Thymus (tissue), 11 donors: ENCODE data around the gene PSAP. TPM values are rescaled to one million over a fixed set of nuclear protein-coding genes. Genes with fewer than 3 reads are reported as not detected.

Experiments
- DNase-seq, 9 donors: peaks; one replicate each; pipeline ENCODE4 v3.0.0-alpha.2; 2013; ENCODE audit warnings: low spot score in 9 of 9, low read depth in 6 of 9, missing footprints in 1 of 9
- H3K27ac ChIP-seq, 2 donors: one replicate each; pipeline ENCODE4 v1.5.1; 2013; ENCODE audit warnings: control low read depth in 1 of 2, low read depth in 1 of 2, low read length in 1 of 2, mild to moderate bottlenecking in 1 of 2, moderate library complexity in 1 of 2
- H3K27me3 ChIP-seq, 2 donors: one replicate each; pipeline ENCODE4 v1.5.1; 2013; ENCODE audit warnings: low read length in 1 of 2; ENCODE audit not compliant: control insufficient read depth in 2 of 2, insufficient read depth in 1 of 2
- H3K36me3 ChIP-seq, 2 donors: one replicate each; pipeline ENCODE4 v1.5.1; 2013; ENCODE audit warnings: low read length in 1 of 2, mild to moderate bottlenecking in 1 of 2, moderate library complexity in 1 of 2; ENCODE audit not compliant: control insufficient read depth in 2 of 2, insufficient read depth in 2 of 2
- H3K4me1 ChIP-seq, 2 donors: one replicate each; pipeline ENCODE4 v1.5.1; 2013; ENCODE audit warnings: low read length in 2 of 2; ENCODE audit not compliant: control insufficient read depth in 2 of 2, insufficient read depth in 2 of 2
- H3K4me3 ChIP-seq, 2 donors: one replicate each; pipeline ENCODE4 v1.5.1; 2013; ENCODE audit warnings: low read length in 2 of 2, control low read depth in 1 of 2, mild to moderate bottlenecking in 1 of 2
- H3K9me3 ChIP-seq, 2 donors: one replicate each; pipeline ENCODE4 v1.5.1; 2013; ENCODE audit warnings: low read length in 1 of 2, mild to moderate bottlenecking in 1 of 2; ENCODE audit not compliant: control insufficient read depth in 2 of 2, insufficient read depth in 1 of 2
- WGBS: extraction: QIAGEN DNeasy Blood & Tissue Kit; methylation state at CpG from one replicate; pipeline ENCODE4 v1.1.7; 2013; 5-methylcytosine and 5-hydroxymethylcytosine counted together
- polyA plus RNA-seq: library from polyadenylated mRNA; stranded (reverse); fragments of 200-250 nt; gene quantifications from one replicate; pipeline ENCODE4 v1.2.3, GENCODE V29; 2013
- total RNA-seq: library from RNA; stranded (reverse); fragments of 120-200 nt; gene quantifications from one replicate; pipeline ENCODE4 v1.2.4, GENCODE V29; 2013
- donor health status: healthy.

PSAP gene
- total and polyA plus RNA-seq, 2 donors, result 579 to 613 TPM

DNA sequence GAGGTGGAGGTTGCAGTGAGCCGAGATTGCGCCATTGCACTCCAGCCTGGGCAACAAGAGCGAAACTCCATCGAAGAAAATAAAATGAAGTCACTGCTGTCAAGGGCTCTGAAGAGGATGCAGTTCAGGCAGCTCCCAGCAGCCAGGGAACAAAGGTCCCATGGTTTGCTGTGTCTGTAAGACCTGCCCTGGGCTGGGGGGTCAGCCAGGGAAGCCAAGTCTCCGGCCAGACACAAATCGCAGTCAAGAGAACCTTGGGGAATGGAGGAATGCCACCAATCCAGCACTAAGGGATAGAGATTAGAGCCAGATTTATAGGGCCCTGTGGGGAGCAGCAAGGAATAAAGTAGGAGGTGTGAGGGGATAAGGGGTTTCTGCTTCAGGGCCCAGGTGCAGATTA lies 48.8 kb downstream of the PSAP start:
- no peaks in the 10 kb centered on the region for H3K36me3 ChIP-seq
- WGBS, result 99% methylated on average over 6 of the region's 6 CpGs
- no peak overlapping the region for H3K27ac ChIP-seq
- DNase-seq, result no peak
- no peak overlapping the region for H3K4me3 ChIP-seq
- H3K27me3 ChIP-seq, result peaks cover 0 to 9% of the 10 kb centered on the region in 2 donors
- peaks cover 5 to 22% of the 10 kb centered on the region in 2 donors for H3K4me1 ChIP-seq
- peaks cover 0 to 1% of the 10 kb centered on the region in 2 donors for H3K9me3 ChIP-seq

DNA sequence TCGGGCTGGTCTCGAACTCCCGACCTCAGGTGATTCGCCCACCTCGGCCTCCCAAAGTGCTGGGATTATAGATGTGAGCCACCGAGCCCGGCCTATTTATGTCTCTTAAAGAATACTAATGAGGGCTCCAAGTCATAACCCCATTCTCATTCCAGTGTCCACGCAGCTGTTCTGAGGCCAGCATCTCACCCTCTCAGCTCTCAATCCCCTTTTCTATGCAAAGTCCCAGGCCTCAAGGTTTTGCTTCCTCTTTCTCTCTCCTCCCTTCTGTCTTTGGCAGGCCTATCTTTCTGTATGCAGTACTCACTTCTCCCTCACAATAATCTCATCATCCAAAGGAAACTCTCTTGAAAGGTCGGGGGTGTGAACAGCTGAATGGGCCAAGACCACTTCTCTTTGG lies 49.7 kb downstream of the PSAP start:
- no peak for DNase-seq
- H3K9me3 ChIP-seq, result peaks cover 0 to 1% of the 10 kb centered on the region in 2 donors
- H3K4me1 ChIP-seq, result peaks cover 5 to 21% of the 10 kb centered on the region in 2 donors
- WGBS, result 90% methylated on average over 9 of the region's 9 CpGs
- peaks cover 0 to 9% of the 10 kb centered on the region in 2 donors for H3K27me3 ChIP-seq
- no peak overlapping the region for H3K4me3 ChIP-seq
- no peak overlapping the region for H3K27ac ChIP-seq
- no peaks in the 10 kb centered on the region for H3K36me3 ChIP-seq

DNA sequence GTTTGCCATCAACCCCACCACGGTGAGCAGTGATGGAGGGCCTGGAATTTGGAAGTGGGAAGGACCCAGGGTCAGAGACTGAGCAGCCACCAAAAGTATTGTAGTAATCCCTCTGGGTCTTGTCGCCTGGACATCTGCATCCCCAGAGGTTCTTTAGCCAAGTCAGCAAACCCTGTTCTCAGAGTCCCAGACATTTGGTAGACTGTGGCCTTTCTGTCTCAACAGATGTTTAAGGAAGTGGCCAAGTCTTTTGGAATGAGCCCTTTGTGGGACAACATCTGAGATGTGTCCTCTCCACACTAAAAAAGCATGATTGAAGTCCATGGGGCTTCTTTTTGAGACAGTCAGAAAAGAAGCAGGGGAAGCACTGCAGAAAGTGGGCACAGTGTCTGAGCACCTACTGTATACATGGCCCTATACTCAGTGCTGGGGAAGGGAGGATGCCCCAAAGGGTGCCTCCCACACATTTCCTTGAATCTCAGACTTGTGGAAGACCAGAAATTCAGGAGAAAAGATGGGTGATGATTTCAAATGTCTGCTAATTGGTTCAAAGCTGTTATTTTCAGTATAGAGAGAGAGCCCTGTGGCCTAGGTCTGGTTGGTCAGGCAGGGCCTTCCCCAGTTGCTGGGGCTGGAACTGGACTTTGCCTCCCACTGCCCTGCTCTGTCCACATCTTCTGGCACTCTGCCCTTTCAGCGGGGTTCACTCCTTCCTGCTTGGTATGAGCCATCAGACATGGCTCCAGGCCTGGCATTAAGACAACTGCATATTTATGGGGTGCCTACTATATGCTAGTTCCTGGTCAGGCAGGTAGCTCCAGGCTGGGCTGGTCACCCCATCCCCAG lies 51.2 kb downstream of the PSAP start:
- H3K27ac ChIP-seq, result no peak overlapping the region
- no peak overlapping the region for H3K4me3 ChIP-seq
- H3K4me1 ChIP-seq, result peaks cover 5 to 15% of the 10 kb centered on the region in 2 donors
- no peaks in the 10 kb centered on the region for H3K27me3 ChIP-seq
- peaks cover 0 to 1% of the 10 kb centered on the region in 2 donors for H3K9me3 ChIP-seq
- 95% methylated on average over 3 of the region's 3 CpGs for WGBS
- H3K36me3 ChIP-seq, result no peaks in the 10 kb centered on the region
- no peak for DNase-seq

DNA sequence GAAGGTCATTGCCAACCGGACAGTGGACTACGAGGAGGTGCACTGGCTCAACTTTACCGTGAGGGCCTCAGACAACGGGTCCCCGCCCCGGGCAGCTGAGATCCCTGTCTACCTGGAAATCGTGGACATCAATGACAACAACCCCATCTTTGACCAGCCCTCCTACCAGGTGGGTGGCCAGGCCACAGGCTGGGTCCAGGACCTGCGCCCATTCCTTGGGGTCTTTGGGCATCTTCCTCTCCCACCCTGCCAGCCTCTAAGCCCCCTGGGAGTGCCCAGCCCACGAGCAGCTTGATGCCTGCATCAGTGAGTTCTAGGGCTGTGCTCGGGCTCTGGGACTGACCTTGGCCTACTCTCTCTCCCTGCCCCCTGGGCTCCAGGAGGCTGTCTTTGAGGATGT lies 51.9 kb downstream of the PSAP start:
- no peak overlapping the region for H3K4me3 ChIP-seq
- H3K27me3 ChIP-seq, result no peaks in the 10 kb centered on the region
- no peak overlapping the region for H3K27ac ChIP-seq
- peaks cover 5 to 15% of the 10 kb centered on the region in 2 donors for H3K4me1 ChIP-seq
- 98% methylated on average over 10 of the region's 10 CpGs for WGBS
- H3K36me3 ChIP-seq, result no peaks in the 10 kb centered on the region
- peaks cover 0 to 1% of the 10 kb centered on the region in 2 donors for H3K9me3 ChIP-seq
- no peak for DNase-seq

DNA sequence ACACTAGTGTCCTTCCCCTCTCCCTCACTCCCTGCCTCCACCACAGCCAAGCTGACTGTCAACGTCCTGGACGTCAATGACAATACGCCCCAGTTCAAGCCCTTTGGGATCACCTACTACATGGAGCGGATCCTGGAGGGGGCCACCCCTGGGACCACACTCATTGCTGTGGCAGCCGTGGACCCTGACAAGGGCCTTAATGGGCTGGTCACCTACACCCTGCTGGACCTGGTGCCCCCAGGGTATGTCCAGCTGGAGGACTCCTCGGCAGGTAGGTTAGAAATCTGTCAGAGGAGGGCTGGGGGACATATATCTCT lies 52.8 kb downstream of the PSAP start:
- peaks cover 0 to 1% of the 10 kb centered on the region in 2 donors for H3K9me3 ChIP-seq
- H3K27ac ChIP-seq, result no peak overlapping the region
- H3K27me3 ChIP-seq, result no peaks in the 10 kb centered on the region
- no peaks in the 10 kb centered on the region for H3K36me3 ChIP-seq
- H3K4me1 ChIP-seq, result peaks cover 5 to 15% of the 10 kb centered on the region in 2 donors
- no peak overlapping the region for H3K4me3 ChIP-seq
- no peak for DNase-seq
- WGBS, result 88% methylated on average over 6 of the region's 6 CpGs

DNA sequence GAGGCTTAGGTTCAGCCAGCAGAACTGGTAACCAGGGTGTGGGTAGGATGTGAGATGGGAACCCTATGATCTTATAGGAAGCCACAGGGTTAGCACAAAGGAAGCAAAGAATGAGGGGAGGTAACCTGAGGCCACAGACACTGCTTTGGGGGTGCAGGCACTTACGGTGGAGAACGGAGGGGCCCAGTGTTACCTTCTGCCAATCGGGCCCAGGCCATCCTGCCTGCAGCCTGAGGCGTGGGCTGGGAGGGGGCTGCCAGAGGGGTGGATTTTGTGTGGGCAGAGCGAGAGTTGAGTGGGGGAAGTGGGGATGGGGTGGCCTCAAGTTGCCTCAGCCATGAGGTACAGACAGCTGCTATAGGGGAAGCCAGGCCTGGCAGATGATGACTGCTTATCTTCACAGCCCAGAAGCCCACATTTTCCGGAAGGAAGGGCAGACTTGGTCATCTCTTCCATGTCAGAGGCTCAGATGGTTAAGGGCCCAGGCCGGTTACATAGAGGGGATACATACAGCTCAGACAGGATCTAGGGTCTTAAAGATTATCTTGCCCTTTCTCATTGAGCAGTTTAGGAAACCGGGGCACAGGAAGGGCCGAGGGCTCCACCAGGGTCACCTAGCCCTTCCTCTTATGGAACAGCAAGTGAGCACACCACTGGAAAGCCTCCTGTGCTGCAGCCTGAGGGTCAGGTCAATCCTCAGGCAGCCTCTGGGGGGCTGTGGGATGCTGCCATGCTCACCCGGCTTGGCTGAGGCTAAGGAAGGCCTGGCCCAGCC lies 53.3 kb downstream of the PSAP start:
- no peaks in the 10 kb centered on the region for H3K27me3 ChIP-seq
- 19% methylated on average over 10 of the region's 10 CpGs for WGBS
- no peak overlapping the region for H3K27ac ChIP-seq
- peaks cover 0 to 1% of the 10 kb centered on the region in 2 donors for H3K9me3 ChIP-seq
- H3K4me3 ChIP-seq, result no peak overlapping the region
- peaks cover 5 to 15% of the 10 kb centered on the region in 2 donors for H3K4me1 ChIP-seq
- H3K36me3 ChIP-seq, result no peaks in the 10 kb centered on the region
- DNase-seq, result peak in 1 of 9 donors; percentile 59

DNA sequence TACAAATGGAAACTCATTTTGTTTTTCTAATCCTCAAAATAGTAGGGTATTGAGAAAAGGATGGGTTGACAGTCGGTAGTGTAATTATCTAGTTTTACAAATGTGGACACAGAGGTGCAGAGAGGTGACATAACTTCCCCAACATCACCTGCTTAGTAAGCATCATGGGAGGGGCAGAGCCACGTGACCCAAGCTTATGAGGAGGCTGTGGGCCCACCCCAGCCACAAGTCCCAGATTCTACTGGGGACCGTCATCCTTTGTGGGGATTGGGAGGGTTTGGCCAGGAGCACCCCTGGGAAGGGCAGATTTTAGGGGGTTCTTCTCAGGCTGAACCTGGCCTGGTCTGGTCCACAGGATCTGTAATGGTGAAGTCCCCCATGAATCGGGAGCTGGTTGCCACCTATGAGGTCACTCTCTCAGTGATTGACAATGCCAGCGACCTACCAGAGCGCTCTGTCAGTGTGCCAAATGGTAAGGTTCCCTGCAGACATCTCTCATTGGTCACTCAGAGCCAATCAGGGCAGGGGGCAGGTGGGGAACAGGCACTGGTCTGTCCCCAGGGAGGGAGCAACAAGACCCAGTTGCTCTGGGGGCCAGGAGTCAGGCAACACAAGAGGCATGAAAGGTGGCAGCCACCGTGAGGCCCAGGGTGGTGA lies 54.2 kb downstream of the PSAP start:
- Histone ChIP-seq H3K27me3 (no peaks in the 10 kb centered on the region), H3K36me3 (no peaks in the 10 kb centered on the region), H3K9me3 (peaks cover 0 to 1% of the 10 kb centered on the region in 2 donors), H3K27ac (no peak overlapping the region), H3K4me3 (no peak overlapping the region), H3K4me1 (peaks cover 5 to 15% of the 10 kb centered on the region in 2 donors)
- WGBS, result 87% methylated on average over 7 of the region's 7 CpGs
- no peak for DNase-seq

DNA sequence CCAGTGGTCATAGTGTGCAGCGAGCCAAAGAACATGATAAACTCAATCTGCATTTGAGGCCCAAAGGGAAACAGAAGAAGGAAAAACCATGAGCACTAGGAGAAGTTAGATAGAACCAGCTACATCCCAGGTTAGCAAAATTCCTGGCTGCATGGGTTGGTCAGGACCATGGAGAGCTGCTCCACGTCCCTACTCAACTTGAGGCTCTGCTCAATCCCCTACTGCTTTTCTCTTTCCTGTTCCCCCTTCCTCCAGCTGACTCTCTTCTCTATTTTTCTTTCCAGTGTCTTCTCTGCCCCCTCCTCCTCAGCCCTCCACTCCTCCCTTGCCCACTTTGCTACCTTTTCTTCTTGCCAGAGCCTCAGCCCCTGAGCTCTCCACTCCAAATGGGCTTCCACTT lies 55.8 kb downstream of the PSAP start:
- DNase-seq, result peak in 3 of 9 donors; percentile 44 to 55 (median 49)
- H3K9me3 ChIP-seq, result peaks cover 0 to 1% of the 10 kb centered on the region in 2 donors
- no peaks in the 10 kb centered on the region for H3K36me3 ChIP-seq
- WGBS, result 30% methylated on average over 2 of the region's 2 CpGs
- H3K27ac ChIP-seq, result no peak overlapping the region
- peaks cover 12 to 26% of the 10 kb centered on the region in 2 donors for H3K4me1 ChIP-seq
- H3K27me3 ChIP-seq, result no peaks in the 10 kb centered on the region
- no peak overlapping the region for H3K4me3 ChIP-seq
